IPS-15b (cell line): ENCODE results near the gene RMC1.
"Not testable (repeated sequence)": the region's sequence is repeated elsewhere in the genome, so short reads cannot be mapped to it uniquely, and the experiment has no call there.

Source experiments
- H3K27me3 ChIP-seq: one replicate; pipeline ENCODE4 v1.6.1; 2013; ENCODE audit warnings: low read length; ENCODE audit not compliant: control insufficient read depth, insufficient read depth
- H3K36me3 ChIP-seq: one replicate; pipeline ENCODE4 v1.6.1; 2013; ENCODE audit warnings: low read length; ENCODE audit not compliant: control insufficient read depth, insufficient read depth
- H3K4me1 ChIP-seq: one replicate; pipeline ENCODE4 v1.6.1; 2013; ENCODE audit warnings: mild to moderate bottlenecking, low read length; ENCODE audit not compliant: control insufficient read depth, insufficient read depth
- H3K4me3 ChIP-seq: one replicate; pipeline ENCODE4 v1.5.1; 2013; ENCODE audit warnings: low read depth, low read length
- H3K9ac ChIP-seq: one replicate; pipeline ENCODE4 v1.6.1; 2013; ENCODE audit warnings: low read depth, mild to moderate bottlenecking, low read length
- H3K9me3 ChIP-seq: one replicate; pipeline ENCODE4 v1.6.1; 2013; ENCODE audit warnings: mild to moderate bottlenecking, low read length; ENCODE audit not compliant: control insufficient read depth, insufficient read depth

RMC1 gene

GRCh38 chr18:23479829-23480505 is 23.3 kb upstream of the RMC1 start:
- H3K4me1 ChIP-seq, result no peaks in the 10 kb centered on the region
- H3K9me3 ChIP-seq, result no peaks in the 10 kb centered on the region
- H3K4me3 ChIP-seq, result no peak overlapping the region
- H3K27me3 ChIP-seq, result no peaks in the 10 kb centered on the region
- H3K9ac ChIP-seq, result no peak overlapping the region
- H3K36me3 ChIP-seq, result peaks cover 17% of the 10 kb centered on the region

- Histone ChIP-seq H3K9me3 (no peaks in the 10 kb centered on the region), H3K4me1 (no peaks in the 10 kb centered on the region), H3K4me3 (no peak overlapping the region), H3K9ac (no peak overlapping the region), H3K36me3 (peaks cover 7% of the 10 kb centered on the region), H3K27me3 (no peaks in the 10 kb centered on the region)
Observed at GRCh38 chr18:23484561-23485182, 18.6 kb upstream of the RMC1 start.

GRCh38 chr18:23485386-23485785 is 17.9 kb upstream of the RMC1 start:
- H3K4me1 ChIP-seq, result no peaks in the 10 kb centered on the region
- H3K36me3 ChIP-seq, result peaks cover 6% of the 10 kb centered on the region
- no peak overlapping the region for H3K9ac ChIP-seq
- H3K4me3 ChIP-seq, result no peak overlapping the region
- no peaks in the 10 kb centered on the region for H3K27me3 ChIP-seq
- no peaks in the 10 kb centered on the region for H3K9me3 ChIP-seq

DNA sequence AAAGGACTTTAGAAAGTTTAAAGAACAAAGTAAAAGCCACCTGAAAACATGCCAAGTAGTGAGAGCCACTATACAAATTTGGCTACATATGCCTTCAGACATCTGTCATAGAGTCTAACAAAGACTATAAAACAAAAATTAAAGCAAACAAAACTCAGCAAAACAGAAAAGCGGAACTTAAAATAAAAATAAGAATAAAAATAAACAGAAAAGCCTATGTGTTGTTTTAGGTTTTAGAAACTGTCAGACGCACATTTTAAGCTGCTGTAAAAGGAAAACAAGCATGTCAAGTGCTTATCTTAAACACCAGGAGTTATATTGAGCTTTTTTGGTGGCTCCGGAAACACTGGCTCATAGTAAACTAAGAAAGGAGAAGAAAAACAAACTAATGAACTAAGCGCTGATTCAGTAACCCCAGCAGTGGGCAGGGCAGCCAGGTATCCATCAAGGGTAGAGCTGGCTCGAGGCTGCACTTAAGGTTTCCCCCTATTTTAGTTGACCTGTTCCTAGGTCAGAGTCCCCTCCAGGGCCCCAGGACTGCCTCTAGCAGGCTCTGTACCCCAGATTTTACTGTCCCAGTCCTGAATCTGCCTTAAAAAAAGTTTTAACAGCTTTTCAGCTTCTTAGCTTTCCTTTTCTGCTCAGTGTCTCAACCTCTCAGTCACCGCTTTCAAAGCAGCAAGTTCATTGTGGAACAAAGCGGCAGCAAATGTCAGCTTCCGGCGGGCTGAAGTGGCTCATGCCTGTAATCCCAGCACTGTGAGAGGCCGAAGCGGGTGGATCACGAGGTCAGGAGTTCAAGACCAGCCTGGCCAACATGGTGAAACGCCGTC is 15.4 kb upstream of the RMC1 start:
- Histone ChIP-seq H3K9me3 (no peaks in the 10 kb centered on the region), H3K9ac (no peak overlapping the region), H3K36me3 (no peaks in the 10 kb centered on the region), H3K27me3 (no peaks in the 10 kb centered on the region), H3K4me1 (no peaks in the 10 kb centered on the region), H3K4me3 (no peak overlapping the region)

DNA sequence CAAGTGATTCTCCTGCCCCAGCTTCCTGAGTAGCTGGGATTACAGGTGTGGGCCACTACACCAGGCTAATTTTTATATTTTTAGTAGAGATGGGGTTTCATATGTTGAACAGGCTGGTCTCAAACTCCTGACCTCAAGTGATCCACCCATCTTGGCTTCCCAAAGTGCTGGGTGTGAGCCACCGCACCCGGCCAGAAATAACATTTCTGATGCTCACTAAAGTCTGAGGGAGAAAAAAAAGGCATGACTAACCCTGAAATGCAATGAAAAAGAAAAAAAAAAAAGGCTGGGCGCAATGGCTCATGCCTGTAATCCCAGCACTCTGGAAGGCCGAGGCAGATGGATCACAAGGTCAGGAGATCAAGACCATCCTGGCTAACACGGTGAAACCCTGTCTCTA is 13.7 kb upstream of the RMC1 start:
- H3K9me3 ChIP-seq, H3K4me1 ChIP-seq, H3K27me3 ChIP-seq, H3K36me3 ChIP-seq, H3K4me3 ChIP-seq, H3K9ac ChIP-seq: not testable (repeated sequence)

DNA sequence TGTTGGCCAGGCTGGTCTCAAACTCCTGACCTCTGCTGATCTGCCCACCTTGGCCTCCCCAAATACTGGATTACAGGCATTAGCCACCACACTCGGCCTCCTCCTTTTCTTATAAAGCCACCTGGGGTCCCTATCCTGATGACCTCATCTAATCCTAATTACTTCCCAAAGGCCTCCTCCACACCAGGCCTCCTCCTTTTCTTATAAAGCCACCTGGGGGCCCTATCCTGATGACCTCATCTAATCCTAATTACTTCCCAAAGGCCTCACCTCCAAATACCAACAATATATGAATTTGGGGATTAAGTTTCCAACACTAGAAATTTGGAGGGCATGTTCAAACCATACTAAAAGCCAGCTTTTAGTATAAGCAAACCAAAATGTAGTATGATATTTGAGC is 9.7 kb upstream of the RMC1 start:
- no peaks in the 10 kb centered on the region for H3K9me3 ChIP-seq
- no peak overlapping the region for H3K9ac ChIP-seq
- H3K4me1 ChIP-seq, result no peaks in the 10 kb centered on the region
- no peaks in the 10 kb centered on the region for H3K36me3 ChIP-seq
- H3K4me3 ChIP-seq, result no peak overlapping the region
- no peaks in the 10 kb centered on the region for H3K27me3 ChIP-seq

DNA sequence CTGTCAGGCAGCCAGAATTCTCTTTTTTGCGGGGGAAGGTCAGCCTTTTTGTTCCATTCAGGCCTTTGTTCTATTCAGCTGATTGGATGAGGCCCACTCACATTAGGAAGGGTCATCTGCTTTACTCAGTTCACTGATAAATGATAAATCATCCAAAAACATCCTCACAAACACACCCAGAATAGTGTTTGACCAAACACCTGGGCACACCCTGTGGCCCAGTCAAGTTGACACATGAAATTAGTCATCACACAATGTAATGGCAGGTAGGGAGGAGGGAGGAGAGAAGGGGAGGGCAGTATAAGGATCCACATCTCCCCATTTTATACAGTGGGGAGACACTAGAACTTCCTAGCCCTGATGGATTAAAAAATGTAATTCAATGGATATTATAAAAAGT is 8.3 kb upstream of the RMC1 start:
- Histone ChIP-seq H3K27me3 (no peaks in the 10 kb centered on the region), H3K9me3 (no peaks in the 10 kb centered on the region), H3K9ac (no peak overlapping the region), H3K4me1 (no peaks in the 10 kb centered on the region), H3K36me3 (no peaks in the 10 kb centered on the region), H3K4me3 (no peak overlapping the region)

- Histone ChIP-seq H3K4me3 (no peak overlapping the region), H3K4me1 (no peaks in the 10 kb centered on the region), H3K27me3 (no peaks in the 10 kb centered on the region), H3K9me3 (no peaks in the 10 kb centered on the region), H3K36me3 (no peaks in the 10 kb centered on the region), H3K9ac (no peak overlapping the region)
Observed at GRCh38 chr18:23495723-23496440, 7.4 kb upstream of the RMC1 start.

GRCh38 chr18:23498117-23498516 is 5.2 kb upstream of the RMC1 start:
- no peak overlapping the region for H3K4me3 ChIP-seq
- H3K27me3 ChIP-seq, result peaks cover 8% of the 10 kb centered on the region
- no peaks in the 10 kb centered on the region for H3K9me3 ChIP-seq
- no peak overlapping the region for H3K9ac ChIP-seq
- H3K4me1 ChIP-seq, result peaks cover 2% of the 10 kb centered on the region
- no peaks in the 10 kb centered on the region for H3K36me3 ChIP-seq

DNA sequence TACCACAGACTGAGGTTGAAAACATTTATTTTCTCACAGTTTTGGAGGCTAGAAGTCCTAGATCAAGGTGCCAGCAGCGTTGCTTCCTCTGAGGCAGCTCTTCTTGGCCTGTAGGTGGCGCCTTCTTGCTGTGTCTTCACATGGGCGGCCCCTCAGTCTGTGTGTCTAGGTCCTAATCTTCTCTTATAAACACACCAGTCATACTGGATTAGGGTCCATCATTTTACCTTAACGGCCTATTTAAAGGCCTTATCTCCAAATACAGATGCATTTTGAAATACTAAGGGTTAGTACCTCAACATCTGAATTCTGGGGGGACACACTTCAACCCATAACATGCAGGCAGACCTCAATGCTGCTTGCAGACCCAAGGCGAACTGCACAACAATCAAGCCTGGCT is 4.4 kb upstream of the RMC1 start:
- Histone ChIP-seq H3K9ac (no peak overlapping the region), H3K4me1 (peaks cover 2% of the 10 kb centered on the region), H3K9me3 (no peaks in the 10 kb centered on the region), H3K36me3 (no peaks in the 10 kb centered on the region), H3K27me3 (peaks cover 10% of the 10 kb centered on the region), H3K4me3 (no peak overlapping the region)

GRCh38 chr18:23499291-23499781 is 4.0 kb upstream of the RMC1 start:
- Histone ChIP-seq H3K9ac (no peak overlapping the region), H3K9me3 (no peaks in the 10 kb centered on the region), H3K36me3 (no peaks in the 10 kb centered on the region), H3K27me3 (peaks cover 14% of the 10 kb centered on the region), H3K4me1 (peaks cover 2% of the 10 kb centered on the region), H3K4me3 (no peak overlapping the region)
